Tibial artery (tissue), 4 donors: ENCODE results near the gene TDRKH.

Experiments
- DNase-seq, 2 donors: peaks; one replicate each; pipeline ENCODE4 v3.0.0-alpha.2; 2019
- H3K27ac ChIP-seq, 2 donors: fragments of 200-600 bp; sonication (generic) in 1 of 2; 1 replicate in 1 of 2; 2 replicates in 1 of 2; pipeline ENCODE4 v1.5.1; 2018 to 2019; ENCODE audit warnings: mild to moderate bottlenecking in 1 of 2
- H3K27me3 ChIP-seq, 2 donors: fragments of 200-600 bp; sonication (generic) in 1 of 2; one replicate each; pipeline versions ENCODE4 v1.5.1 to v1.6.0; 2016 to 2019
- H3K36me3 ChIP-seq, 3 donors: fragments of 200-600 bp; sonication (generic) in 2 of 3; one replicate each; pipeline ENCODE4 v1.5.1; 2016 to 2019; ENCODE audit warnings: mild to moderate bottlenecking in 2 of 3
- H3K4me1 ChIP-seq, 4 donors: fragments of 200-600 bp; sonication (generic) in 2 of 4; 1 replicate in 3 of 4; 2 replicates in 1 of 4; pipeline ENCODE4 v1.5.1; 2016 to 2019
- H3K4me3 ChIP-seq, 2 donors: fragments of 200-600 bp; sonication (generic) in 1 of 2; 1 replicate in 1 of 2; 2 replicates in 1 of 2; pipeline ENCODE4 v1.5.1; 2018 to 2019; ENCODE audit warnings: mild to moderate bottlenecking in 2 of 2
- H3K9me3 ChIP-seq, 3 donors: fragments of 200-600 bp; sonication (generic) in 1 of 3; one replicate each; pipeline ENCODE4 v1.5.1; 2016 to 2019
- CTCF ChIP-seq, 2 experiments: fragments of 200-600 bp in 1 of 2; fragments of 450-650 bp in 1 of 2; IDR thresholded peaks; one replicate each; pipeline ENCODE4 v1.5.1; 2017 to 2019; ENCODE audit warnings: antibody characterized with exemption in 2 of 2, mild to moderate bottlenecking in 1 of 2, moderate library complexity in 1 of 2
- intact Hi-C: fragments of 100-400 bp; cut with DNase I; formaldehyde crosslinking; loops from one replicate; pipeline ENCODE4 v1.15.0; 2023; ENCODE audit warnings: low total_unique reads

The TDRKH gene

GRCh38 chr1:151822404-151822803 lies 32.1 kb upstream of the TDRKH start:
- Histone ChIP-seq H3K9me3 (no peaks in the 10 kb centered on the region), H3K36me3 (no peaks in the 10 kb centered on the region), H3K27ac (no peak overlapping the region), H3K4me1 (peaks cover 0 to 2% (median 0%) of the 10 kb centered on the region in 4 donors), H3K4me3 (no peak overlapping the region), H3K27me3 (peaks cover 0 to 19% of the 10 kb centered on the region in 2 donors)
- no peak for DNase-seq
- no peak for TF ChIP-seq CTCF (IDR thresholded peaks at IDR 0.05)
- intact Hi-C loops = no loop called here

GRCh38 chr1:151820940-151821339 lies 30.6 kb upstream of the TDRKH start:
- Histone ChIP-seq H3K4me1 (peaks cover 0 to 2% (median 0%) of the 10 kb centered on the region in 4 donors), H3K27me3 (peaks cover 0 to 12% of the 10 kb centered on the region in 2 donors), H3K27ac (no peak overlapping the region), H3K9me3 (no peaks in the 10 kb centered on the region), H3K36me3 (no peaks in the 10 kb centered on the region), H3K4me3 (no peak overlapping the region)
- intact Hi-C loops = no loop called here
- TF ChIP-seq CTCF (IDR thresholded peaks at IDR 0.05) = no peak
- no peak for DNase-seq

- Histone ChIP-seq H3K27me3 (peaks cover 0 to 19% of the 10 kb centered on the region in 2 donors), H3K4me1 (peaks cover 0 to 2% (median 0%) of the 10 kb centered on the region in 4 donors), H3K9me3 (no peaks in the 10 kb centered on the region), H3K36me3 (peaks cover 0 to 3% (median 0%) of the 10 kb centered on the region in 3 donors), H3K27ac (no peak overlapping the region), H3K4me3 (no peak overlapping the region)
- intact Hi-C loops = no loop called here
- no peak for TF ChIP-seq CTCF (IDR thresholded peaks at IDR 0.05)
- DNase-seq = no peak
These were observed 29.8 kb upstream of the TDRKH start for GRCh38 chr1:151819976-151820623.

GRCh38 chr1:151819227-151819835 lies 29.0 kb upstream of the TDRKH start:
- Histone ChIP-seq H3K9me3 (no peaks in the 10 kb centered on the region), H3K4me3 (no peak overlapping the region), H3K4me1 (peaks cover 0 to 2% (median 0%) of the 10 kb centered on the region in 4 donors), H3K27me3 (peaks cover 0 to 22% of the 10 kb centered on the region in 2 donors), H3K36me3 (peaks cover 0 to 11% (median 0%) of the 10 kb centered on the region in 3 donors), H3K27ac (no peak overlapping the region)
- intact Hi-C loops = no loop called here
- no peak for TF ChIP-seq CTCF (IDR thresholded peaks at IDR 0.05)
- DNase-seq = no peak

- no peak for TF ChIP-seq CTCF (IDR thresholded peaks at IDR 0.05)
- H3K4me3 ChIP-seq = no peak overlapping the region
- H3K36me3 ChIP-seq = peaks cover 0 to 22% (median 0%) of the 10 kb centered on the region in 3 donors
- peaks cover 0 to 2% (median 0%) of the 10 kb centered on the region in 4 donors for H3K4me1 ChIP-seq
- H3K9me3 ChIP-seq = no peaks in the 10 kb centered on the region
- intact Hi-C loops = no loop called here
- DNase-seq = no peak
- H3K27me3 ChIP-seq = peaks cover 0 to 23% of the 10 kb centered on the region in 2 donors
- no peak overlapping the region for H3K27ac ChIP-seq
These were observed 27.0 kb upstream of the TDRKH start for GRCh38 chr1:151817353-151817730.
